Kidney epithelial cell (primary cell): ENCODE measurements around the gene SMCO1. TPM values are rescaled to one million over a fixed set of nuclear protein-coding genes. Genes with fewer than 3 reads are reported as not detected.
"Not testable (repeated sequence)": the region's sequence is repeated elsewhere in the genome, so short reads cannot be mapped to it uniquely, and the experiment has no call there.

ENCODE experiments used
- DNase-seq: peaks from one replicate; pipeline ENCODE4 v3.0.0-alpha.2; 2010; ENCODE audit warnings: low read depth
- H3K27me3 ChIP-seq: 2 replicates; pipeline ENCODE4 v1.6.0; 2011; ENCODE audit warnings: low read length; ENCODE audit not compliant: control insufficient read depth, insufficient read depth
- H3K36me3 ChIP-seq: 2 replicates; pipeline ENCODE4 v1.5.1; 2011; ENCODE audit warnings: low read length; ENCODE audit not compliant: control insufficient read depth, insufficient read depth
- H3K4me3 ChIP-seq: 2 replicates; pipeline ENCODE4 v1.5.1; 2011; ENCODE audit warnings: low read depth, mild to moderate bottlenecking, control low read depth, low read length
- total RNA-seq: library from RNA; depleted of rRNA; stranded (reverse); fragments of >200 nt; gene quantifications from 2 replicates; pipeline ENCODE4 v1.2.3, GENCODE V29; 2015
- TF ChIP-seq, protein P1 (sequence below): IDR thresholded peaks from 2 replicates; pipeline ENCODE4 v1.5.1; 2011; ENCODE audit warnings: mild to moderate bottlenecking, moderate library complexity, low read length, control low read depth, inconsistent platforms; ENCODE audit not compliant: insufficient read depth, poor library complexity, severe bottlenecking

SMCO1 gene
- total RNA-seq, 1 donor from 2014 or later, result not detected

- TF ChIP-seq, protein P1, sequence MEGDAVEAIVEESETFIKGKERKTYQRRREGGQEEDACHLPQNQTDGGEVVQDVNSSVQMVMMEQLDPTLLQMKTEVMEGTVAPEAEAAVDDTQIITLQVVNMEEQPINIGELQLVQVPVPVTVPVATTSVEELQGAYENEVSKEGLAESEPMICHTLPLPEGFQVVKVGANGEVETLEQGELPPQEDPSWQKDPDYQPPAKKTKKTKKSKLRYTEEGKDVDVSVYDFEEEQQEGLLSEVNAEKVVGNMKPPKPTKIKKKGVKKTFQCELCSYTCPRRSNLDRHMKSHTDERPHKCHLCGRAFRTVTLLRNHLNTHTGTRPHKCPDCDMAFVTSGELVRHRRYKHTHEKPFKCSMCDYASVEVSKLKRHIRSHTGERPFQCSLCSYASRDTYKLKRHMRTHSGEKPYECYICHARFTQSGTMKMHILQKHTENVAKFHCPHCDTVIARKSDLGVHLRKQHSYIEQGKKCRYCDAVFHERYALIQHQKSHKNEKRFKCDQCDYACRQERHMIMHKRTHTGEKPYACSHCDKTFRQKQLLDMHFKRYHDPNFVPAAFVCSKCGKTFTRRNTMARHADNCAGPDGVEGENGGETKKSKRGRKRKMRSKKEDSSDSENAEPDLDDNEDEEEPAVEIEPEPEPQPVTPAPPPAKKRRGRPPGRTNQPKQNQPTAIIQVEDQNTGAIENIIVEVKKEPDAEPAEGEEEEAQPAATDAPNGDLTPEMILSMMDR, result no peak
- no peak for DNase-seq
- Histone ChIP-seq H3K4me3 (no peak overlapping the region), H3K27me3 (no peaks in the 10 kb centered on the region), H3K36me3 (no peaks in the 10 kb centered on the region)
Measured at GRCh38 chr3:196555295-196555694, 40.1 kb upstream of the SMCO1 start.

DNA sequence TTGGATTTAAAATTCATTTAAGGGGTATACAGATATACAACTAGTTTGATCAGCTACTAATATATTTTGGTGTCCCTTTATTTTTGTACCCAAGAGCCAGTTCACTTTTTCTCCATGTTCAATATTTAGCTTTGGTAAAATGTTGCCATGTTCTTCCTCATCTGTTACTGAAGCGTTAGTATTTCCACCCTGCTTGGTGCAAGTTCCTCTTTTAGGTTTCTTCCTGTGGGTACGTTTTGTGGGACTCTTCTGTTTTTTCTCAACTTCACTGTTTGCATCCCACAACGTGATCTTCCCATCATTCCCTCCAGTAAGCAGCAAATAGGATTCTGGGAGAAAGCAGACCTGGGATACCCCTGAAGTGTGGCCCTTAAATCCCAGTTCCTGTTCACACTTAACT is 39.1 kb upstream of the SMCO1 start:
- TF ChIP-seq, protein P1, result no peak
- no peak for DNase-seq
- no peaks in the 10 kb centered on the region for H3K27me3 ChIP-seq
- no peaks in the 10 kb centered on the region for H3K36me3 ChIP-seq
- H3K4me3 ChIP-seq, result no peak overlapping the region

DNA sequence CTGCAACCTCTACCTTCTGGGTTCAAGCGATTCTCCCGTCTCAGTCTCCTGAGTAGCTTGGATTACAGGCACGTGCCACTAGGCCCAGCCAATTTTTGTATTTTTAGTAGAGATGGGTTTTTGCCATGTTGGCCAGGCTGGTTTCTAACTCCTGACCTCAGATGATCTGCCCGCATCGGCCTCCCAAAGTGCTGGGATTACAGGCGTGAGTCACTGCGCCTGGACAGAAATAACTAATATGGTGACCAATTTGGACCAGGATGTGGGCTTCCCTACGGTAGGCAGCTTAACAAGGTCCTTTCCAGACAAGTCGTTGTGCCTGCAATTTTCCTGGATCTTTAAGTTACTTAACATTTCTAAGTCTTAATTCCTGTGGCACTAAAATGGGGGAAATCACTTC is 38.4 kb upstream of the SMCO1 start:
- Histone ChIP-seq H3K27me3 (no peaks in the 10 kb centered on the region), H3K36me3 (no peaks in the 10 kb centered on the region), H3K4me3 (no peak overlapping the region)
- TF ChIP-seq, protein P1, result no peak
- DNase-seq, result no peak

- DNase-seq, result no peak
- Histone ChIP-seq H3K36me3 (no peaks in the 10 kb centered on the region), H3K27me3 (no peaks in the 10 kb centered on the region), H3K4me3 (no peak overlapping the region)
- TF ChIP-seq, protein P1, result no peak
Measured at GRCh38 chr3:196552253-196552652, 37.1 kb upstream of the SMCO1 start.

- H3K27me3 ChIP-seq, H3K4me3 ChIP-seq, DNase-seq, H3K36me3 ChIP-seq: not testable (repeated sequence)
Measured at GRCh38 chr3:196550172-196550571, 35.0 kb upstream of the SMCO1 start.

- DNase-seq, H3K27me3 ChIP-seq, H3K36me3 ChIP-seq, H3K4me3 ChIP-seq: not testable (repeated sequence)
Measured at GRCh38 chr3:196549312-196549711, 34.2 kb upstream of the SMCO1 start.

DNA sequence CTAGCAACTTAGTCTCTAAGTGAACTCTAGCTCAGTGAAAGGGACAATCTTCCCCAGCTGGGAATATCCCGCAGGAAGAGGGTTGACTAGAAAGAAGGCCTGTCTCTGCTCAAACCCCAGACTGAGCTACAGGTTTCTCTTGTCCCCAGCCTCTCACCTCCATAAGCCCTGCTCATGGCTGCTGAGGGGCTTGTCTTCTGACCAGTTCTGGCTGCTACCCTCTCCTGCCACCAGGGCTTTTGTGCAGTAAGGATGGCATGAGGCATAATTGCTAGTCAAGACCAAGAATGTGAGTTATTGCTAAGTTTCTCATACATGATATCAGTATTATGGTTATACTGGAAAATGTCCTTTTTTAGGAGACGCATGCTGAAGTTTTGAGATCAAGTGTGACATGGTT is 31.9 kb upstream of the SMCO1 start:
- Histone ChIP-seq H3K27me3 (no peaks in the 10 kb centered on the region), H3K4me3 (no peak overlapping the region), H3K36me3 (no peaks in the 10 kb centered on the region)
- DNase-seq, result no peak
- TF ChIP-seq, protein P1, result no peak
